HPDE6-E6E7 (cell line): ENCODE measurements around the gene NECAB2.

Source experiments
- DNase-seq: peaks from one replicate; pipeline ENCODE4 v3.0.0; 2011; ENCODE audit warnings: missing footprints; ENCODE audit errors: extremely low spot score

Gene NECAB2

DNA sequence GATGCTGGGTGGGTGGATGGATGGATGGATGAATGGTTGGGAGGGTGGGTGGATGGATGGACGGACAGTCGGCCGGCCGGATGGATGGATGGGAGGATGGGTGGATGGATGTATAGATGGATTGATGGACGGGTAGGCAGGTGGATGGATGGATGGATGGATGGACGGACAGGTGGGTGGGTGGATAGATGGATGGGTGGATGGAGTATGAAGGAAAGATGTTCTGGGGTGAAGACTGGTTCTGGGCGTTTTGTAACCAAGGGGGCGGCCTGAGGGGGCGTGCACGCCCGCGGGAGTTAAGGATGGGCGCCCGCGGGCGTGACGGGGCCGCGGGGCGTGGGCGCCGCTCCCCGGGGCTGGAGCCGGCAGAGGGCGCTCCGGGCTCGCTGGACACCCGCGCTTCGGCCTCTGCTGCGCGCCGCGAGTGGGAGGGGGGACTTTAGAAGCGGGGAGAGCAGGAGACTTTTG lies at the start of gene NECAB2:
NECAB2 (plus strand) TSS at position 407 of the 468 bp plus-strand sequence. CDS start 405 bp downstream, outside the sequence.
- peak; percentile 45 for DNase-seq

DNA sequence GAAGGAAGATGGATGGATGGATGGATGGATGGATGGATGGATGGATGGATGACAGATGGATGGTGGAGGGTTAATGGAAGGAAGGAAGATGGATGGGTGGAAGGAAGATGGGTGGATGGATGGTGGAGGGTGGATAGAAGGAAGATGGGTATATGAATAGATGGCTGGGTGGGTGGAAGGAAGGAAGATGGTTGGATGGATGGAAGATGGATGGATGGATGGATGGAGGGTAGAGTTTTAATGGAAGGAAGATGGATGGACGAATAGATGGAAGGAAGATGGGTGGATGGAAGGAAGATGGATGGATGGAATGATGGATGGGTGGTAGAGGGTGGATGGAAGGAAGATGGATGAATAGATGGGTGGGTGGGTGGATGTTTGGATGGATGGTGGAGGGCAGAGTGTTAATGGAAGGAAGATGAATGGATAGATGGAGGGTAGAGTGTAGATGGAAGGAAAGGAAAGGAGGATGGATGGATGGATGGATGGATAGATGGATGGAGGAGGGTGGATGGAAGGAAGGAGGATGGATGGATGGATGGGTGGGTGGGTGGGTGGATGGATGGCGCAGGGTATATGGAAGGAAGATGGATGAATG lies 47.1 kb upstream of the NECAB2 start:
- no peak for DNase-seq

DNA sequence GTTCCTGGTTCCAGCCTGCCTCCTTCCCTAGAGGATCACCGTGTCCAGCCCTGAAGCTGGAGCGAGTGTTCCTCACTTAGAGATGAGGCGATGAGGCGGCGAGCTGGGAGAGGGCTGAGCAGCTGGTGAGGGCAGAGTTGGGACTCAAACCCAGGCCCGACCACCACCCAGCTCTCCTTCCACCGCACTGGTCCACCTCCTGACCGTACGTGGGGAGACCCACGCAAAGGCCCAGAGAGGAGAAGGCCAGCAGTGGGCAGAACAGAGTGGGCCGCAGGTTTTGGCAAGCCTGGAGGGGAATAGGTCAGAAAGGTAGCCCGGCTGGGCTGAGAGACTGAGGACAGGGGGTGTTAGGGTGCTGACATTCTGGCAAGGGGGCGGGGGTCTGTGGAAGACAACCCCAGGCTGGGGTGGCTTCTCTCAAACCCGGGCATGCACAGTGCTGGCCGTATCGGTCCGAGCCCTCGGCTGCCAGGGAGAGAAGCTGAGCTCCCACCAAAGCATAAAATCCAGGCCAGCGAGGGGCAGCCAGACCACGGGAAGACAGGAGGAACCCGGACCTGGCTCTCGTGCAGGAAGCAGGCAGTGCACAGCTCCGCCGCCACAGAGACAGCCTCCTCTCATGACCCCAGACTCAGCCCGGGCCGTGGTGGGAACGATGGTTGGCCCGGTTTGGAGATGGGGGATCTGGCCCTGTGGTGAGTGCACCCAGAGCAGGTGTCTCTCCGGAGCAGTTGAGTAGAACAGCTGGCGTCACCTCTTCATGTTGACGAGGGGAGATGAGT lies 44.3 kb upstream of the NECAB2 start:
- DNase-seq: no peak

DNA sequence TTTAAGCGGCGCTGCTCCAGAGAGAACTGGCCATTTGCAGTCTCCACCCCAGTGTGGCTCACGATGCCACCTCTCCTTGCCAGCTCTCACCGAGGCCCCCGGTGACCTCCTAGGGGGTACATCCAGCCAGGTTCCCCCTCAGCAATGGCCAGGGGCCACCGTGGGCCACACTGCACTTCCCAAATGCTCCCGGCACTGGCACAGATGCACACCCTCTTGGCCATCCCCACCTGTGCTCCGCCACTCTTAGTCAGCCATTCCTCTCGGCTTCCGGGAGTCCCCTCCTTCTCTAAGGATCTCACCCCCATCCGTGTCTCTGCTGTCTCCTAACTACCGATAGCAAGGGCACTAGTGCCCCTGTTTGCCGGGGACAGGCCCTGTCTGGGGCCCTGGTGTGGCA lies 43.4 kb upstream of the NECAB2 start:
- no peak for DNase-seq

DNA sequence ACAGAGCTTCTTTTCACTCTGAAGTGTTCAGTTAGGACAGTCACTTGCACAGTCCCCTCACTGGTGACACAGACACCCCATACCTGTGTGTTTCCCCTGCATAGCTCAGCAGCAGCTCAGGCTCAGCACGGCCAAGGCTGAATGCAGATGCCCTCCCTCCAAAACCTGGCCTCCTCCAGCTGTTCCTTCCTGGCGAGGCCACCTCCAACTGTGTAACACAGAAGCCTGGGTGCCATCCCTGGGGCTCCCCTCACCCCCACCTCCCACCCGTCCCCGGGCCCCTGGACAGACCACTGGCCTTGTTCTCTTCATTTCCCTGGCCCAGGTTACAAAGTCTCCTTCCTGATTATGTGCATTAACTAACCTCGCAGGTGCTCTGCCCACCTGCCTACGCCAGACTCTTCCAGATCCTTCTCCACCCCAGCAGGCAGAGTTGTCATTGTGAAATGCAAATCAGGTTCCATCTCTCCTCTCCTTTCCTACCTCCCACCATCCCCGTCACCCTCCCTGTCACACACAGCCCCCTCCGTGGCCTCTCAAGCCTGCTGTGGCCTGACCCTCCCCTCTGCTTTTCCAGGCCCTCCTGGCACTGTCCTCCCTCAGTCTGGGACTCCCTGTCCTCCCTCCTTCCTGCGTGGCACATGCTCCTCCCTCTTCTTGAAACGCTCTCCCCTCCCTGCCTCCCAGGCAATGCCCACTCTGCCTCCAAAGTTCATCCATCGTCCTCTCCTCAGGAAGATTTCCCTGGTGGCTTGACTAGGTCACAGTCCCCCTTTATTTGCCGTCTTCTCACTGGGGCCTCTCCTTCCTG lies 42.7 kb upstream of the NECAB2 start:
- DNase-seq: no peak

DNA sequence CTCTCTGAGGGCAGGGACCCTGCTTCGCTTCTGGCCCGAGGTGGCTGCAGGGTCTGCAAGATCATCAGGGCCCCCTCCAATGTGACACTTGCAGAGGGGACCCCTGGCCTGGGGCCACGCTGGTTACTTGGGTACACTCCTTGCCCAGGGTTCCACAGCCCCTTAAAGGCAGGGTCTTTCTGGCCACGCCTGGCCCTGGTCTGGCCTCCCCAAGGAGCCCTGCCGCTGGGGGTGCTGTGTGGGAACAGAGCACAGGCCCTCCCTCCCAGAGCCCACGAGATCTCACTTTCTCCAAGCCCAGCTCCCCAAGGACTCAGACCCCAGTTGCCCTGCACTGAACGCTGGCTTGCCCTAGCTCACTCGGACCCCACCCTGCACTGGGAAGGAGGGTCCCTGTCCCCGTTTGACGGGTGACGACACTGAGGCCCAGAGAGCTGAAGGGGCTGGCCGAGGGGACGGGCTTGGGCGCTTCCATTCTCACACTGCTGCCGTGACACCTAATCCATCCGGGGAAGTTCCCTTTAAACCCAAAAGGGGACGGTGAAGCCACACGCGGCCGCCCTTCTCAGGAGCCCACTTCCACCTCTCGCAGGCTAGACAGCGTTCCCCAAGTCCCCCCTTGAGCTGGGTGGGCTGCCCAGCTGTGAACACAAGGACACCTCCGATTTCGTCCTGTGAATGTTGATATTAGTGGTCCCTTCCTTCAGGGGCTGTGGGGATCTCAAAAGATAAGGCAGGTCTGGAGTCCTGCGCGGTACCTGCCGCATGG lies 41.9 kb upstream of the NECAB2 start:
- no peak for DNase-seq

DNA sequence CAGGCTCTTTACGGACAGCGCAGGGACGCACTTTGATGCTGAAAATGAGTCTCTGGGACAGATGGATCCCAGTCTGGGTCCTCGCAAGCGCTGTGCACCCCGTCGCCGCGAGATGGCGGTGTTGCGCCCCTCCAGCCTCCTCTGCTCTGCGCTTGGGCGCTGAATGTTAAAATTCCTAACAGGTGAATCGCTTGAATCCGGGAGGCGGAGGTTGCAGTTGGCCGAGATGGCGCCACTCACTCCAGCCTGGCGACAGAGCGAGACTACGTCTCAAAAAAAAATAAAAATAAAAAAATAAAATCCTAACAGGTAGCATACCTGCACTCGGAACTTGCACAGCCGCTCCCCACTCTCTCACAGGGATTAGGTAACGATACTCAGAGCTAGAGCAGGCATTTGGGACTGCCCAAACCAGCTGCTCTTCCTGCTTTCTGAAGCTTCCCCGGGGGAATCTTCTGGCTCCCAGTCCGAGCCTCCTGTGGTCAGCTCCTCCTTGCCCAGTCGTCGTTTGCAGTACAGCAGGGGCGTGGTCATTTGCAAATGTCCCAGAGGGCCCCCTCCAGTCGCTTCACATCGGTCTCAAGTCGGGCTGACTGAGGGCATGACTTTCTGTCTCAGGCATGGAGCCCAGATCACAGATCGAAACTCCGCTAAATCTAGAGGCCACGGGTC lies 41.2 kb upstream of the NECAB2 start:
- DNase-seq: peak; percentile 90

DNA sequence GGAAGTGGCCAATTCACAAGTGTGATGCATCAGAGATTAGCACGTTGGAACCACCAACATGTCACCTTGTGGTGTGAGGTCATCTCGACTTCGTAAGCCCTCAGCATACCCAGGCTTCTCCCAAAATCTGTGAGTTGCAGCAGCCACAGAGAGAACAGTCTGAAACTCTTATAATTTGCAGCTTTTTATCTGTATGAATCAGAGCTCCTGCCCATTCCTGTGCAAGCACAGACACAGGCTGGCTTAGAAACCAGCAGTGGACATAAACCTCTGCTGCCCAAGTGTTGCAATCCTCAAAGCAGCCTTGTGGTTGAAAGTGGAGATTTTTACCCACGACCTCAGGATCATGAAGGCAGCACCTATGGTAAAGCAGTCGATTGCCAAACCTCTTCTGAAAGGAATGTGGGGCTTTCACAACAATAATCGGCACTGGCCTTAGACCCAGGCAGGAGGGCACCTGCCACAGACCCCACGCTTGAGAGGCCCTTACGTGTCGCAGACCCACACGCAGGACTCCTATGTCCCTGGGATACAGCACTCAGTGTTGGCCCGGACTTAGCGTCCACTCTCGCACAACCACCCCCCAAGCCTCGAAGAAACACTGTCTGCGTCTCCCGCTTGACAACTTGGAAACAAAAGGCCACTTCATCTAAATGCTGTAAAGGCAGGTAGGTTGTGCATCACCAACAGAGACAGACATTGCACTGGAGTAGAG lies 39.5 kb upstream of the NECAB2 start:
- DNase-seq: peak; percentile 83

DNA sequence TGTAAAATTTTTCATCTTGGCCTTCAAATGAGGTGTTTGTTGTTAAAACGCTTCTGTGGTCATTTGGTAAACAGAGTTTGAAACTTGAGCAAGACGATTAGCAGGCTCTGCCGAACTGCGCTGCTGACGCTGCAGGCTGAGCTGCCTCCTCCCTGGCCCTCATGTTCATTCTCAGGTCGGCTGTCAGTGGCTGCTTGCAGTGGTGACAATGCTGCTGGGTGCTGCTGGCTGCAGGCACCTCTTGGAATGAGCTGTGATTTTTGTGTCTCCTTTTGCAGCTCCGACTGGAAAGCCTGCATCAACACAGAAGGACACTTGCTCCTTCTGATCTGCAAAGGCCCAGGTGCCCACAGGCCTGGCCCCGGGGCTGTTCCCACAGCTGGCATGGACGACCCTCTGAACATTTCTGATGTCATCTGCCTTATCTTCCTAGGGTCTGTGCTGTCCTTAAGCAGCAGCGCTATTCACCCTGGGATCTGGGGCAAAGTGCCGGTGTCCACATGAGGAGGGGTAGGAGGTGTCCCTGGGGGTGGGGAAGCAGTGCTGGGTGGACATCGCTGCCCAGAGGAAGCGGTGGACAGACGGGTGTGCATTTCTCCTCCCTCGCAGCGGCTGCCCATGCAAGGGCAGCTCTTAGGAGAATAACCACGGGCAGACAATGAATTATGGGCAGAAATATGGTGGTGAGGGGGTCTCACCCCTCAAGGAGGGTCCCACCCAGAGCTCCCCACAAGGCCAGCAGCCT lies 38.1 kb upstream of the NECAB2 start:
- DNase-seq: no peak

DNA sequence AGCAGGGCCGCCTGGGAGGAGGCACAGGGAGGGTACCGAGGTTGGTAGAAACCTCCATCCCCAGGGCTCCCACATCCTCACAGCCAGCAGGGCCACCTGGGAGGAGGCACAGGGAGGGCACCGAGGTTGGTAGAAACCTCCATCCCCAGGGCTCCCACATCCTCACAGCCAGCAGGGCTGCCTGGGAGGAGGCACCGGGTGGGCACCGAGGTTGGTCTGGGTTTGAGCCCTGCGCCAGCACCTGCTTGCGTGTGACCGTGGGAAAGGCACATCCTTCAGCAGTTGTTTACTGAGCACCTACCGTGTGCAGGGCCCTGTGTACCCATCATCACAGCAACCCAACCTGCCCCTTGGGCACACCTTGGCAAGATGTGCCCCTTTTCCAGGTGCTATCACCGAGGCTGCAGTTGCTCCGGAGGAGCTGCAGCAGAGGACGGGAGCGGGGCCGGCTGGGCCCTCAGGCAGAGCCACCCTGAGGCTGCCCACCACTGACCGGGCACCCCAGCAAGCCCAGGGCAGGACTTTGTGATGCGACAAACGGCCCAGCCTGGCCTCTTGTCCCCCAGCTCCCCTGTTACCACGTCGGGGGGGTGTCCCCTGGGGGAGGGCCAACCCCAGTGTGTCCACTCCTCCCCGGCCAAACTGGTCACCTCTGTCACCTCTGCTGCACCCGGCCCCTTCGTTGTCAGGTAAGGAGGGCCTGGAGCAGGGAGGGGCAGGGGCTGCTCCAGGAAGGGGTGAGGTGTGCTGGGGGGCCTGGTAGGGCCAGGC lies 37.1 kb upstream of the NECAB2 start:
- no peak for DNase-seq

DNA sequence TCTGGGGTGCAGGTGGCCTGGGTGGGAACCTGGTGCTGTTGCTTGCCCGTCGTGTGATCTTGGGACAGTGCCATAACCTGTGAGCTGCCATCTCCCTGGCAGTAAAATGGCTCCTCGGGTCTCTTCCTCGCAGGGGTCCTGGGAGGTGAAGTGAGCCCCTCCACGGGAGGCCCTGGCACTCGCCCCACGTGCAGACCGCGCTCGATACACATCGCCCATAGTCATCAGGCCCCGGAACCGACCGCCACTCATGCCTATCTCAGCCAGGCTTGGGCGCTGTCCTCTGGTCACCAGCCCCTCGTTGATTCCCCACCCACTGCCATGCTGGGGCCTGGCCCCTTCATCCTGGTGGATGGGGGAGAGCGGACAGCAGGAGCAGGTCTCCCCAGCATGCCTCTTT lies 36.5 kb upstream of the NECAB2 start:
- DNase-seq: no peak

DNA sequence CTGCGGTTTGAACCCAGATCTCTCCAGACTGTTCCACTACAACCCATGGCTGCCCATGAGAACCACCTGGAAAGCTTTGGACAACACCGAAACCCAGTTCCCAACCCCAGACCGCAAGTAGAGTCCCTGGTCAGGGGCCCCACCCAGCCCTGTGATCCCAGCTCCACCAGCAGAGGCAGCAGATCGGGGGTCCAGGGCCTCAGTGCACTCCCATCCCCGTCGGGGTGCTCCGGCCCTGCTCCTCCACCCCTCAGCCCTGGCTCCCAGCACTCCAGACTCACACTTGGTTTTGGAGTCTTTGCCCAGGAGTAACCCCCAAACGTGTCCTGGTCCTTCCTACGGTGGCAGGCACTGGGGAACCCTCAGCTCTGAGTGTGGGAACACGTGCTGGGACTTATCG lies 35.7 kb upstream of the NECAB2 start:
- no peak for DNase-seq

DNA sequence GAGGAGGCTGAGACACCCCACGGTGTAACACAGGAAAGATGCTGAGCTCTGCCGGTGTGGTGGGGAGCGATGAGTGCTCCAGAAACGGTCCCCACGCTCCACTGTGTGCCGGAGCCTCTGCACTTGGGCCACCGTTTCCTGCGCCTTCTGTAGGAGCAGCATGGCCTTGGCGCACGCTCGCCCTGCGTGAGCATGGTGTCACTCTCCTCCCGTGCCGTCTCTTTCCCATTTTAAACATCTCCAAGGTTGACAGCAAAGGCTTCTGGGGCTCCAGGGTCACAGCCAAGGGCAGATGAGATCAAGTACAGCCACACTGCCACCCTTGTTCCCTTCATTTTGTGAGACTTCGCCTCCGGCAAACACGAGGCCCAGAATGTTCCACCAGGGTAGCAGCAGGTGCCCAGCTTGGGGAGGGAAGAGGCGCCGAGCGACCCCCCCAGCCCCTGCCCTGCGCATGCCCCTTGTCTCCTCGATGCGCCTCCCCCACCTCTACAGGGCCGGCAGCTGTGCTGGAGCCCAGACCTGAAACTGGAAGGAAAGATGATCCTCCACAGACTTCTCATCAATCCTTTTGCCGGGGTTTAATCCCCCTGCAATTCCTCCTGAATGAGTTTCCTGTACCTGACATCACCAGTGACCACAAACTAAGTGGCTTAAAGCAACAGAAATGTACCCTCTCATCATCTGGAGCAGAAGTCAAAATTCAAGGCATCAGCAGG lies 34.9 kb upstream of the NECAB2 start:
- DNase-seq: no peak

DNA sequence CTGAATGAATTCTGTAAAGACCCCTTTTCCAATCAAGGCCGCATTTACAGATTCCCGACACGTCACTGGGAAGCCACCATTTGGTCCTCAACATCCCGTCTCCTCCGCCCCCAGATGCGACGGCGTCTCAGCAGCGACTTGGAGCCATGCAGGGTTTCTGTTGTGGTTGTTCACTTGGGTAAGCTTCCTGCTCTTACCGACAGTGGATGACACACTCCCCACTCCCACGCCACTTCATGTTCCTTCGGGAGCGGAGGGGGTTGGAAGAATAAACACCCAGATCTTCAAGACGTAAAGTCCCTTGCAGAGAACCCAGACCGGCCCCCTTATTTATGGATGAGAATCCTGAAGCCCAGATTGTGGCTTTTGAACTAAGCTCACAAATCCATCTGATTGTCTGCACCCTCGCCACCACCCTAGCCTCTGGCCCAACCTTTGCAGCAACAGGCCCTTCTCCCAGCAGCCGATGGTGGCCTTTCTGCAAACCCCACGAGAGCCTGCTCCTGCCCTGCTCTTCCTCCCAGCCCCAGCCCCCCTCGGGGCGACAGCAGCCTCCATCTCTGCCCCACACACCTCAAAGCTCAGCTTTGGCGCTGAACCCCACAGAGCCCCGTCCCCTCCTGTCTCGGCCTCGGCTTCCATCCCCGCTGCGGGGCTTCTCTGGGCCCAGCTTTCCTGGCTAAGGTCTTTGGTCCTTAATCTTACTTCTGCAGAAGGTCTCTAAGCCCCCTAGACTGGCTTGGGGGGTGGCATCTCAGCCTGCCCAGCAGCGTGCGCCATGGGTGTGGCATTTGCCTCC lies 34.0 kb upstream of the NECAB2 start:
- DNase-seq: no peak

DNA sequence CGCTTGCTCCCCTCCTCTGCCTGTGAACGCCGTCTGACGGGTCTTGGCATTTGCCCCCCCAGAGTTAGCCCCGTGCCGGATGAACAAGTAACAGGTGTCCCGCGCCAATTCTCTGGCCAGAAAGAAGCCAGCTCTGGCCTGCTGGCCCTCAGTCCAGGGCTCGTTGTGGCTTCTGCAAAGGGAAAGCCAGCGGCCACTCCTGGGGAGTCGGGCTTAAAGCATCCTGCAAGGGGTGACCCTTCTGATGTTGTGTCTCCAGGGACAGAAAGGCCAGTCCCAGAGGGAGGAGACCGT lies 33.4 kb upstream of the NECAB2 start:
- no peak for DNase-seq

DNA sequence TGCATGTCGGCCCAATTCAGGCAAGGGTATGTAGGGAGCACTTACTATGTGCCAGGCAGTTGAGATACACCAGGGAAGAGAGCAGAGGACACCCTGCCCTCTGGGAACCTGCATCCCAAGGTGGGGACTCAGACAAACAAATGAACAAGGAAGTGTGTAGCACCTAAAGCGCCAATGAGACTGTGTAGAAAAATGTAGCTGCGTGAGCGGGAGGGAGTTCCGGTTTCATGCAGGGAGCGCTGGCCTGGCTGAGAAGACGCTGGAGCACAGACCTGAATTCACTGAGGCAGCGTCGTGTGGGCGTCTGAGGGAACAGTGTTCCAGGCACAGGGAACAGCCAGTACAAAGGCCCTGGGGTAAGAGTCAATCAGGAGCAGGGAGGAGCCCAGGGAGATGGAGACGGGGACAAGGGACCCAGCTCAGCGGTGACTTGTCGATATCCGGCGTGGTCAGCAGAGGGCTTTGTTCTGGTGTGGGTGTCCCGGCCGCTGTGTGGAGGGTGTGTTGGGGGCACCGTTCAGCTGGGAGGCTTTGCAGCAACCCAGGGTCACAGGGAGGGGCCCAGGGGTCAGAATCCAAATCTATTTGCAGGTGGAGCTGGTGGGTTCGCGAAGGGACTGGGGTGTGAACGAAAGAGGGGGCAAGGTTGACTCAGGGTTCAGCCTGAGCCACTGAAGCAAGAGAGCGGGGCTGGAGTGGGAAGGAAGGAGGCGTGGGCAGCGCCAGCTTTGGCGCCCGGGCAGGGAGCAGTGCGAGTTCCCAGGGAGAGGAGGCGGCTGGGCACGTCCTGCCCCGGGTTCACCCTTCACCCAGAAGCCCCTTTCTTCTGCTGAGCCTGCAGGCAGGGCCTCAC lies 32.8 kb upstream of the NECAB2 start:
- no peak for DNase-seq

DNA sequence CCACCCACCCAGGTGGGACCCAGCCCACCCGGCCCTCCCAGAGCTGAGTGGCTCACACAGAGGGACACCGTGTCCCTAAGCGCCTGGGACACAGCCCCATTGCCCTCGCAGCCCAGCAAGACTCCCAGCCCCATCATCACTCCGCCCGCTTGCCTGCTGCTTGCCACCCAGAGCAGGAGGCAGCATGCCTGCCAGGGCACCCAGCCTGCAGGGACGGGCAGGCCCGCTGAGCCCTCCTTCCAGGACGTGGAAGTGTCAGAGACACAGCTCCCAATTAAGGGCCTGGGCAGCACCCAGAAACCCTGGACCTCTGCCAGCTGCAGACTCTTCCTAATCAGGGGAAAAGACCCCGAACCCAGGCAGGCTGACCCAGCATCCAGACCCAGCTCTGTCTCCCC lies 32.2 kb upstream of the NECAB2 start:
- peak; percentile 21 for DNase-seq
